Measurements from ENCODE around the gene TRIP13. TPM values are rescaled to one million over a fixed set of nuclear protein-coding genes. Genes with fewer than 3 reads are reported as not detected.

The TRIP13 gene
- total and polyA plus RNA-seq, 4 donors, result 2.7 to 6.2 (median 3.2) TPM

DNA sequence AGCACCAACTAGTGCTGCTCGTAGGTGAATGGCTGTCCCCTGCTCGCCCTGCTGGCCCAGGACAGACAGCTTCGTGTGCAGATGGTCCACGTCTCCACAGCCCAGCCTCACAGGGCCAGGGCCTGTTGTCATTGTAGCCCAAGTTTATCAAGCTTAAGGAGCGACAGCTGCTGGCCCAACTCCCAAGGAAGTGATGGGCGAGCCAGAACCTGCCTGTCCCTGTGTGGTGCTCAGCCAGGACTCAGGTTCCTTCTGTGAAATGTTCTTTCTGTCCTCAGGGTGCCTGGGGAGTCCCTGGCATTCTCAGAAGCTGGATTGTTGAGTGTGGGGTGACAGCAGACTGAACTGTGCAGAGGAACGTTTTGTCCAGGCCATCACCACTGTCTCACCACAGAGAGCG lies 16.4 kb downstream of the TRIP13 start:
- ATAC-seq (ENCODE audit: insufficient read depth, low FRiP score), result no peak
- Histone ChIP-seq H3K4me3 (no peak overlapping the region), H3K4me1 (ENCODE audit: control insufficient read depth in 5 of 5, insufficient read depth in 5 of 5, low read length in 5 of 5) (no peaks in the 10 kb centered on the region), H3K9me3 (ENCODE audit: control insufficient read depth in 4 of 4, insufficient read depth in 3 of 4, low read length in 3 of 4) (no peaks in the 10 kb centered on the region), H3K27me3 (ENCODE audit: control insufficient read depth in 3 of 3, insufficient read depth in 3 of 3, low read length in 2 of 3) (no peaks in the 10 kb centered on the region), H3K27ac (ENCODE audit: low read depth in 1 of 2, low read length in 1 of 2) (no peak overlapping the region), H3K9ac (ENCODE audit: insufficient read depth in 1 of 2, low read length in 2 of 2) (no peak overlapping the region), H3K36me3 (ENCODE audit: control insufficient read depth in 4 of 4, insufficient read depth in 4 of 4, low read length in 4 of 4) (peaks cover 0 to 12% (median 4%) of the 10 kb centered on the region in 4 donors)
- 90 to 92% methylated on average over 8 of the region's 8 CpGs for WGBS, 2 donors
- DNase-seq, result no peak
- TF ChIP-seq, protein P1, sequence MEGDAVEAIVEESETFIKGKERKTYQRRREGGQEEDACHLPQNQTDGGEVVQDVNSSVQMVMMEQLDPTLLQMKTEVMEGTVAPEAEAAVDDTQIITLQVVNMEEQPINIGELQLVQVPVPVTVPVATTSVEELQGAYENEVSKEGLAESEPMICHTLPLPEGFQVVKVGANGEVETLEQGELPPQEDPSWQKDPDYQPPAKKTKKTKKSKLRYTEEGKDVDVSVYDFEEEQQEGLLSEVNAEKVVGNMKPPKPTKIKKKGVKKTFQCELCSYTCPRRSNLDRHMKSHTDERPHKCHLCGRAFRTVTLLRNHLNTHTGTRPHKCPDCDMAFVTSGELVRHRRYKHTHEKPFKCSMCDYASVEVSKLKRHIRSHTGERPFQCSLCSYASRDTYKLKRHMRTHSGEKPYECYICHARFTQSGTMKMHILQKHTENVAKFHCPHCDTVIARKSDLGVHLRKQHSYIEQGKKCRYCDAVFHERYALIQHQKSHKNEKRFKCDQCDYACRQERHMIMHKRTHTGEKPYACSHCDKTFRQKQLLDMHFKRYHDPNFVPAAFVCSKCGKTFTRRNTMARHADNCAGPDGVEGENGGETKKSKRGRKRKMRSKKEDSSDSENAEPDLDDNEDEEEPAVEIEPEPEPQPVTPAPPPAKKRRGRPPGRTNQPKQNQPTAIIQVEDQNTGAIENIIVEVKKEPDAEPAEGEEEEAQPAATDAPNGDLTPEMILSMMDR (IDR thresholded peaks at IDR 0.05; ENCODE audit: control extremely low read depth, extremely low read depth), result no peak

DNA sequence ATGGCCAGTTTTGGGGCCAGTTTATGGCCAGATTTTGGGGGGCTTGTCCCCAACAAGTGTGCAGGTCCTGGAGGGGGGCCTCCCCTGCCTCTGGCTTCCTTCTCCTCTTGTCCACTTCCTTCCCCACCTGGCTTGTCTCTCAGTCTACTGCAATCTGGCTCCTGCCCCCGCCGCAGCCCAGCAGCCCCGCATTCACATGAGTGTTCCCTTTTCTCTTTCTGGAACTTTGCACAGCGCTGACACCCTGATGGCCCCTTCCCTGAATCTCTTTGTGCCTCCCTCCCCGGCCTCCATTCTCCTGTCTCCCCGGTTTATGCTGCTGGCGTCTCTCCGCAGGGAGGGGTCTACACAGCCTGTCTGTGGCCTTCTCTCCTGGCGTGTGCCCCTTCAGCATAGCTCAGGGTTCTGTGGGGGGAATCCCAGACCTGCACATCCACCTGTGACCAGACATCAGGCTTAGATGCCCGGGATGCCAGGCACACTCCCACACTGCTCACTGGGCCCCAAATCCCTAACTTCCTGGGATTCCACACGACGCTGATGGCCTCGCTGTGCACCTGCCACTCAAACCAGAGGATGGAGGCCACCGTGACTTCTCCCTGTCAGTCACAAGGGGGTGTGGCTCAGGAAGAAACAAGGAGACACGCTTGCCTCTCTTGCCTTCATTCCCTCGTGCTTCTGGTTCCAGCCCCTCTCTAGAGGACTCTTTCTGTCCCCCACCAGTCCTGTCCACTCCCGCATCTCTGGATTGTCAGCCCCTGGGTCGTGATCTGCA lies 17.5 kb downstream of the TRIP13 start:
- TF ChIP-seq, protein P1 (IDR thresholded peaks at IDR 0.05; ENCODE audit: control extremely low read depth, extremely low read depth), result no peak
- WGBS, 2 donors, result 95% methylated on average over 18 of the region's 18 CpGs
- Histone ChIP-seq H3K27me3 (ENCODE audit: control insufficient read depth in 3 of 3, insufficient read depth in 3 of 3, low read length in 2 of 3) (no peaks in the 10 kb centered on the region), H3K36me3 (ENCODE audit: control insufficient read depth in 4 of 4, insufficient read depth in 4 of 4, low read length in 4 of 4) (peaks cover 0 to 6% (median 4%) of the 10 kb centered on the region in 4 donors), H3K4me1 (ENCODE audit: control insufficient read depth in 5 of 5, insufficient read depth in 5 of 5, low read length in 5 of 5) (no peaks in the 10 kb centered on the region), H3K9me3 (ENCODE audit: control insufficient read depth in 4 of 4, insufficient read depth in 3 of 4, low read length in 3 of 4) (no peaks in the 10 kb centered on the region), H3K27ac (ENCODE audit: low read depth in 1 of 2, low read length in 1 of 2) (no peak overlapping the region), H3K9ac (ENCODE audit: insufficient read depth in 1 of 2, low read length in 2 of 2) (no peak overlapping the region), H3K4me3 (no peak overlapping the region)
- DNase-seq (no peak), ATAC-seq (ENCODE audit: insufficient read depth, low FRiP score) (no peak)

DNA sequence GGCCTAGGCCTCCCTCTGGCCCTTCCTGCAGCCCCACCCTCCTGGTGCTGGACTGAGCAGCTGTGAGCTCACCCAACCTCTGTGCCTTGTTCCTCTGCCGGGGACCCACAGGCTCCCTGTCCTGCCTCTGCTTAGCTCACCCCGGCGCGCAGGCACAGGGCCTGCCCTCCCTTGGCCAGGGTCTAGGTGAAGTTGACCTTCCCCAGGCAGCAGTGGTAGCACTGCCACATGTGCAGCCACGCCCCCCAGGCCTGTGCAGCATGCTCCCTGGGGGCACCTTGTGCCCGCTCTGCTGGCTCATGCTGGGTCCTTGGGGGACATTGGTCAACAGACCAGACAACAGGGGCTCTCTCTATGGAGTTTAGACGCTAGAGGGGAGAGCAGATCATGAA lies 18.1 kb downstream of the TRIP13 start:
- H3K4me1 ChIP-seq (ENCODE audit: control insufficient read depth in 5 of 5, insufficient read depth in 5 of 5, low read length in 5 of 5), result no peaks in the 10 kb centered on the region
- no peaks in the 10 kb centered on the region for H3K27me3 ChIP-seq (ENCODE audit: control insufficient read depth in 3 of 3, insufficient read depth in 3 of 3, low read length in 2 of 3)
- 95 to 97% methylated on average over 7 of the region's 7 CpGs for WGBS, 2 donors
- DNase-seq (no peak), ATAC-seq (ENCODE audit: insufficient read depth, low FRiP score) (no peak)
- peaks cover 0 to 6% (median 3%) of the 10 kb centered on the region in 4 donors for H3K36me3 ChIP-seq (ENCODE audit: control insufficient read depth in 4 of 4, insufficient read depth in 4 of 4, low read length in 4 of 4)
- no peaks in the 10 kb centered on the region for H3K9me3 ChIP-seq (ENCODE audit: control insufficient read depth in 4 of 4, insufficient read depth in 3 of 4, low read length in 3 of 4)
- no peak overlapping the region for H3K4me3 ChIP-seq
- TF ChIP-seq, protein P1 (IDR thresholded peaks at IDR 0.05; ENCODE audit: control extremely low read depth, extremely low read depth), result no peak
- H3K9ac ChIP-seq (ENCODE audit: insufficient read depth in 1 of 2, low read length in 2 of 2), result no peak overlapping the region
- H3K27ac ChIP-seq (ENCODE audit: low read depth in 1 of 2, low read length in 1 of 2), result no peak overlapping the region
